A549 treated with CORT108297 at 1 μM for 4 hours (cell line): Measurements from ENCODE around the gene TOR1B. TPM values are rescaled to one million over a fixed set of nuclear protein-coding genes. Genes with fewer than 3 reads are reported as not detected.

ENCODE experiments used
- total RNA-seq: library from RNA; stranded (reverse); fragments of 200-300 nt; extraction: Qiagen RNA extraction; gene quantifications from 5 replicates; pipeline ENCODE4 v1.2.3, GENCODE V29; 2022

Gene TOR1B
- 21.3 to 26.5 TPM (median 24.1 TPM) in 5 replicates for total RNA-seq

DNA sequence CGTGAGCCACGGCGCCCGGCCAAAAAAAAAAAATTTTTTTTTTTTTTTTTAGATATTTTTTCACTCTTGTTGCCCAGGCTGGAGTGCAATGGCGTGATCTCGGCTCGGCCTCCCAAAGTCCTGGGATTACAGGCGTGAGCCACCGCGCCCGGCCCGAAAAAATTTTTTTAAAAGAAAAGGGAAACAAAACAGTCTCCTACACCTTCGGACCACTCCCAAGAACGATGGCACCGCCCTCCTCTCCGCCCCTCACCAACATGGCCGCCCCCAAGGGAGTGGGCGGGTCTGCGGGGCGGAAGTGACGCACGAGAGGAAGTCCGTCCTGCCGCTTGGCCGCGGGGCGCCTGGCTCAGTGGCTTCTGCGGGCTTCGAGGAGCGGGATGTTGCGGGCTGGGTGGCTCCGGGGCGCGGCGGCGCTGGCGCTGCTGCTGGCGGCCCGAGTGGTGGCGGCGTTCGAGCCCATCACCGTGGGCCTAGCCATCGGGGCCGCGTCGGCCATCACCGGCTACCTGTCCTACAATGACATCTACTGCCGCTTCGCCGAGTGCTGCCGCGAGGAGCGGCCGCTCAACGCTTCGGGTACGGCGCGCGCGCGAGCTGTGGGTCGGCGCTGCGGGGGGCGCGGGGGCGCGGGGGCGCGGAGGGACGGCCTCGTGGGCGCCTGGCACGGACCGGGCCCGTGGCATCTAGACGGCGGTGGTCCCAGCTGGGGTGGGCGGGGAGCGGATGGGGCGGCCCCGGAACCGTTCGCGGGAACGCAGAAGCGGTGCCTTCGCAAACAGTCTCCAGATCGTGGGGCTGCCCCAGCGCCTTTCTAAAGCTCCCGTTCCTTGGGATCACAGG lies at the start of gene TOR1B:
Gene TOR1B (plus strand): TSS at position 352 of the 843 bp plus-strand sequence. CDS start 29 bp downstream, at position 381.

DNA sequence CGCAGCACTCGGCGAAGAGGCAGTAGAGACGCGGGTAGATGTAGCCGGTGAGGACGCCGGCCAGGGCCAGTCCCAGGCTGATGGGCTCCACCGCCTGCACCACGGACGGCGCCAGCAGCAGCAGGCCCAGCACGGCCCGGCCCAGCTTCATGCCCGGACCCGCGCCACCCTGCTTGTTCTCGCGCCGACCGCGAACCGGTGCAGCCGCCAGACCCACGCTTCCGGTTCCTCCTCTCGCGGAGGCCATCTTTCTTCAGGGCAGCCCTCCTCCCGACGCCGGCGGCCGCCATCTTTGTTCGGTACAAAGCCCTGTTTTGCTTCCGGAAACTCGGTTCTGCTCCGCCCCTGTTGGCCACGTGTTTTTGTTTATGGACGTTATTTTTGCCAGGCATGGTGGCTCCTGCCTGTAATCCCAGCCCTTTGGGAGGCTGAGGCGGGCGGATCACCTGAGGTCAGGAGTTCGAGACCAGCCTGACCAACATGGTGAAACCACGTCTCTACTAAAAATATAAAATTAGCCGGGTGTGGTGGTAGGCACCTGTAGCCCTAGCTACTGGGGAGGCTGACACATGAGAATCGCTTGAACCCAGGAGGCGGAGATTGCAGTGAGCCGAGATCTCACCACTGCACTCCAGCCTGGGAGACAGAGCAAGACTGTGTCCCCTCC lies 21.1 kb downstream of the TOR1B start, which contains the start of gene TOR1A:
Gene TOR1A (minus strand): TSS at position 202 of the 667 bp plus-strand sequence. CDS start 51 bp downstream, at position 151.

DNA sequence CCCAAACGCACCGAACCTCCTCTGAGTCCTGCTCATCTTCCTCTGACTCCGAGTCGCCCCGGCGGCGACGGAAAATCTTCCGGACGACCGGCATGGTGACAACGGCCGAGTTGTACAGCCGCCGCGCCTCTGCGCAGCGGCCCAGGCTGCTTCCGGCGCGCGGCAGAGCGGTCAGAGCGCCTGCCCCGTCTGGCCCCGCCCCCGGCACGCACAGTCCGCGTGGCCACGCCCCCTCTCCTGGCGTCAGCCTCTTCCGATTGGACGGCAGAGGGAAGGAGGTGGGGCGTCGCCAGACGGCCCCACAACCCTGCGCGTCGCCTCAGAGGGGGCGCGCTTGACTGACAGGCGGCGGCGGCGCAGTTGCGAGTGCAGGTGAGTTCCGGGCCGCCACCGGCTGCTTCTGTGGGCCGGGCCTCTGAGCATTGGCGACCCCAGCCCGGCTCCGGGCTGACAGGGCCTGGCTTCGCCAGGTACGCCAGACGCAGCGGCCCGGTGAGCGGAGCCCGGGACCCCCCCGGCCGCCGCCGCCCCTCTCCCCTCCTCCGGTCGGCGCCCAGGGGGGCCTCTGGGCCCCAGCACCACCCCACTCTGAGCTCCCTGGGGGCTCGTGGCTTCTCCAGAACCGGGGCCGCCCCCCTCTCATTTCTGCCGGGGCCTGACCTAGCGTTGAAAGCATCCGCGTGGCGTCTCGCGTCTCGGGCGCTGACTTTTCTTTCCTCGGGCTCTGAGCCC lies 32.3 kb downstream of the TOR1B start, which contains the start of the genes C9orf78 and USP20:
Gene C9orf78 (minus strand): TSS at position 148 of the 732 bp plus-strand sequence. CDS start 54 bp downstream, at position 94.
Gene USP20 (plus strand): TSS at position 331 of the 732 bp plus-strand sequence. CDS start 17,098 bp downstream, outside the sequence.

Other genes with a start within 250 kb of the TOR1B start
- gene C9orf50, start 182.1 kb upstream of the TOR1B start, total RNA-seq = 0.10 to 0.12 TPM in 2 of 5 replicates, not detected in the others
- gene NTMT1, start 177.0 kb upstream of the TOR1B start, total RNA-seq = 91.1 to 106 TPM (median 99.9 TPM) in 5 replicates
- 18.0 to 25.5 TPM (median 24.7 TPM) in 5 replicates for gene ASB6, start 161.0 kb upstream of the TOR1B start, total RNA-seq
- 3.5 to 8.8 TPM (median 7.8 TPM) in 5 replicates for gene PRRX2, start 137.5 kb upstream of the TOR1B start, total RNA-seq
- gene PTGES, start 50.1 kb upstream of the TOR1B start, total RNA-seq = 113 to 139 TPM (median 120 TPM) in 5 replicates
- gene TOR1A, start 21.0 kb downstream of the TOR1B start, total RNA-seq = 59.5 to 64.3 TPM (median 63.5 TPM) in 5 replicates
- gene C9orf78, start 32.1 kb downstream of the TOR1B start, total RNA-seq = 44.7 to 54.2 TPM (median 48.8 TPM) in 5 replicates
- 3.6 to 6.3 TPM (median 6.1 TPM) in 5 replicates for gene USP20, start 32.3 kb downstream of the TOR1B start, total RNA-seq
- gene FNBP1, start 240.0 kb downstream of the TOR1B start, total RNA-seq = 12.4 to 15.4 TPM (median 14.0 TPM) in 5 replicates